Lung (tissue), 12 donors: ENCODE measurements around the gene DPPA3. TPM values are rescaled to one million over a fixed set of nuclear protein-coding genes. Genes with fewer than 3 reads are reported as not detected.
"Not testable (repeated sequence)": the region's sequence is repeated elsewhere in the genome, so short reads cannot be mapped to it uniquely, and the experiment has no call there.

Experiments used
- ATAC-seq: fragments of 200-7000 bp; cut with Tn5 transposase; one replicate; pipeline ENCODE4 v1.9.1; 2020; ENCODE audit warnings: moderate number of reproducible peaks; ENCODE audit not compliant: insufficient read depth, low FRiP score
- DNase-seq, 3 donors: peaks; one replicate each; pipeline ENCODE4 v3.0.0-alpha.2; 2013 to 2017
- H3K27ac ChIP-seq, 2 donors: one replicate each; pipeline ENCODE4 v1.5.1; 2013; ENCODE audit warnings: mild to moderate bottlenecking in 2 of 2, moderate library complexity in 2 of 2, control low read depth in 1 of 2, inconsistent platforms in 1 of 2, low read depth in 1 of 2, low read length in 1 of 2
- H3K27me3 ChIP-seq, 3 donors: one replicate each; pipeline ENCODE4 v1.5.1; 2013; ENCODE audit warnings: low read length in 2 of 3; ENCODE audit not compliant: control insufficient read depth in 3 of 3, insufficient read depth in 3 of 3
- H3K36me3 ChIP-seq, 4 donors: one replicate each; pipeline ENCODE4 v1.5.1; 2013; ENCODE audit warnings: low read length in 4 of 4, mild to moderate bottlenecking in 1 of 4, moderate library complexity in 1 of 4; ENCODE audit not compliant: control insufficient read depth in 4 of 4, insufficient read depth in 4 of 4
- H3K4me1 ChIP-seq, 5 donors: one replicate each; pipeline ENCODE4 v1.5.1; 2013; ENCODE audit warnings: low read length in 5 of 5, mild to moderate bottlenecking in 2 of 5, moderate library complexity in 1 of 5; ENCODE audit not compliant: control insufficient read depth in 5 of 5, insufficient read depth in 5 of 5
- H3K4me3 ChIP-seq: one replicate; pipeline ENCODE4 v1.5.1; 2013; ENCODE audit warnings: mild to moderate bottlenecking, control low read depth, moderate library complexity
- H3K9ac ChIP-seq, 2 donors: one replicate each; pipeline ENCODE4 v1.5.1; 2013; ENCODE audit warnings: low read length in 2 of 2, control low read depth in 1 of 2; ENCODE audit not compliant: insufficient read depth in 1 of 2
- H3K9me3 ChIP-seq, 4 donors: one replicate each; pipeline ENCODE4 v1.5.1; 2013; ENCODE audit warnings: low read length in 3 of 4, mild to moderate bottlenecking in 1 of 4, moderate library complexity in 1 of 4; ENCODE audit not compliant: control insufficient read depth in 4 of 4, insufficient read depth in 3 of 4
- CTCF ChIP-seq: IDR thresholded peaks from 2 replicates; pipeline ENCODE4 v1.5.1; 2012; ENCODE audit warnings: mild to moderate bottlenecking; ENCODE audit errors: control extremely low read depth, extremely low read depth
- WGBS, 2 donors: extraction: QIAGEN DNeasy Blood & Tissue Kit; methylation state at CpG; one replicate each; pipeline ENCODE4 v1.1.7; 2013; 5-methylcytosine and 5-hydroxymethylcytosine counted together
- polyA plus RNA-seq, 2 donors: library from polyadenylated mRNA; stranded (reverse); fragments of 200-250 nt; gene quantifications; one replicate each; pipeline ENCODE4 v1.2.1, GENCODE V29; 2013
- total RNA-seq, 2 donors: library from RNA; depleted of rRNA in 1 of 2; stranded (reverse); fragments of >200 nt in 1 of 2; gene quantifications; one replicate each; pipeline ENCODE4 v1.2.1, GENCODE V29; 2014 to 2021
- donor health status: control.
- donor health status: control.
- donor health status: Bipolar disorder and iron deficiency.
- donor health status: healthy.
- donor health status: DM: yes; HTN: yes; CAD: no.

DPPA3 gene
- total and polyA plus RNA-seq, 4 donors, result not detected

- ATAC-seq (no peak), DNase-seq (no peak)
- H3K27me3 ChIP-seq, result peaks cover 0 to 3% (median 0%) of the 10 kb centered on the region in 3 donors
- no peaks in the 10 kb centered on the region for H3K9me3 ChIP-seq
- WGBS, 2 donors, result 51 to 62% methylated on average over 15 of the region's 15 CpGs
- no peak for TF ChIP-seq CTCF
- no peaks in the 10 kb centered on the region for H3K36me3 ChIP-seq
- H3K27ac ChIP-seq, result no peak overlapping the region
- no peak overlapping the region for H3K4me3 ChIP-seq
- H3K9ac ChIP-seq, result no peak overlapping the region
- H3K4me1 ChIP-seq, result no peaks in the 10 kb centered on the region
These were observed 8.9 kb downstream of the DPPA3 start for GRCh38 chr12:7719946-7720730.

GRCh38 chr12:7723926-7724325 lies 12.7 kb downstream of the DPPA3 start:
- WGBS, 2 donors, result 44 to 69% methylated on average over 3 of the region's 3 CpGs
- no peak overlapping the region for H3K9ac ChIP-seq
- DNase-seq (no peak), ATAC-seq (no peak)
- H3K27ac ChIP-seq, result no peak overlapping the region
- H3K4me1 ChIP-seq, result no peaks in the 10 kb centered on the region
- no peaks in the 10 kb centered on the region for H3K36me3 ChIP-seq
- no peaks in the 10 kb centered on the region for H3K9me3 ChIP-seq
- no peaks in the 10 kb centered on the region for H3K27me3 ChIP-seq
- H3K4me3 ChIP-seq, result no peak overlapping the region
- TF ChIP-seq CTCF, result no peak

GRCh38 chr12:7729746-7730145 lies 18.5 kb downstream of the DPPA3 start:
- Histone ChIP-seq H3K4me1 (no peaks in the 10 kb centered on the region), H3K36me3 (no peaks in the 10 kb centered on the region), H3K9me3 (no peaks in the 10 kb centered on the region), H3K27ac (no peak overlapping the region), H3K9ac (no peak overlapping the region), H3K27me3 (no peaks in the 10 kb centered on the region), H3K4me3 (no peak overlapping the region)
- TF ChIP-seq CTCF, result no peak
- ATAC-seq (no peak), DNase-seq (no peak)
- WGBS, 2 donors, result 29 to 32% methylated on average over 4 of the region's 4 CpGs

GRCh38 chr12:7730984-7731383 lies 19.8 kb downstream of the DPPA3 start:
- H3K9ac ChIP-seq, H3K4me1 ChIP-seq, H3K9me3 ChIP-seq, H3K4me3 ChIP-seq, DNase-seq, H3K27ac ChIP-seq, ATAC-seq, H3K36me3 ChIP-seq, H3K27me3 ChIP-seq: not testable (repeated sequence)
